Measurements from ENCODE around the gene HOXA3. TPM values are rescaled to one million over a fixed set of nuclear protein-coding genes. Genes with fewer than 3 reads are reported as not detected.

Gene HOXA3
- polyA plus RNA-seq, 3 donors, result not detected

DNA sequence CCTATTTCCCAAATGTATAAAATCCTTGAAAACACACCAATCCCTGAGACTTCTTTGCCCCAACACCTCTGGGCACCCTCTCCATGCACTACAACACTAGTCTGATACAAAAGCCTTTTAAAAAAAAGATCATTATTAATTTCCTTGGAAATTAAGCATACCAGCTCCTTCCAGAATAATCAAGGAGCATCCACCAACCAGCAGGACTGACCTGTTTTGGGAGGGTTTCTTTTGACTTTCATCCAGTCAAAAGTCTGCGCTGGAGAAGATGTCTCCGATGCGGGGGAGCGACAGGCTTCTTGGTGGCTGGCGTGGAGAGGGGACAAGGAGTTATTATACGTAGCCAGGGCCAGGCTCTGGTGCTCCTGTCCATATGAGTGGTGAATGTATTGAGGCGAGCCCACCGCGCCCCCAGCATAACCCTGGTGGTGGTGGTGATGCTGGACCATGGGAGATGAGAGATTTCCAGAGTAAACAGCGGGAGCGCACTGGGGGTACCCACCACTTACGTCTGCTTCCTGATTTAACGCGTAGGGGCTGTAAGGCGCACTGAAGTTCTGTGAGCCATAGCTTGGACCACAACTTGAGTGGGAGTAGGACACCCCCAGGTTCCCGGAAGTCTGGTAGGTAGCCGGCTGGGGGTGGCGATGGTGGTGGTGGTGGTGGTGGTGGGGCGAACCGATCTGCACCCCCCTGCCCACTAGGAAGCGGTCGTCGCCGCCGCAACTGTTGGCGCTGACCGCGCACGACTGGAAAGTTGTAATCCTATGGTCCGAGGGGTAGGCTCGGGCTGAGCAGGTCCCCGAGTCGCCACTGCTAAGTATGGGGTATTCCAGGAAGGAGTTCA is 57.1 kb downstream of the HOXA3 start:
- peaks cover 0 to 42% (median 15%) of the 10 kb centered on the region in 7 donors for H3K9me3 Mint-ChIP-seq
- Histone ChIP-seq H3K4me1 (ENCODE audit: control insufficient read depth in 1 of 2, insufficient read depth in 2 of 2, low read length in 2 of 2) (peaks cover 39 to 42% of the 10 kb centered on the region in 2 donors), H3K27ac (ENCODE audit: low read depth in 1 of 2, low read length in 2 of 2) (peak overlapping the region in 1 of 2 donors; percentile 28), H3K27me3 (ENCODE audit: control insufficient read depth in 2 of 2, insufficient read depth in 2 of 2, low read length in 2 of 2) (peaks cover 62 to 83% of the 10 kb centered on the region in 2 donors), H2AFZ (ENCODE audit: insufficient read depth, low read depth, low read length, poor library complexity, severe bottlenecking) (peak overlapping the region; percentile 70), H3K9me3 (replicated peaks in 1 of 2; ENCODE audit: control insufficient read depth in 1 of 2, insufficient read depth in 1 of 2, low read length in 2 of 2) (peaks cover 0 to 11% of the 10 kb centered on the region in 2 donors), H3K36me3 (replicated peaks in 1 of 2; ENCODE audit: control insufficient read depth in 1 of 2, insufficient read depth in 2 of 2, low read length in 2 of 2) (peaks cover 7 to 18% of the 10 kb centered on the region in 2 donors), H3K79me2 (ENCODE audit: insufficient read depth, low read length) (peaks cover 31% of the 10 kb centered on the region), H3K9ac (ENCODE audit: insufficient read depth, low read length, poor library complexity, severe bottlenecking) (no peak overlapping the region), H3K4me3 (replicated peaks in 1 of 3; ENCODE audit: low read depth in 2 of 3, low read length in 3 of 3) (peak overlapping the region; percentile 31 to 90 (median 40)), H4K20me1 (ENCODE audit: insufficient read depth, low read length) (peaks cover 33% of the 10 kb centered on the region), H3K4me2 (replicated peaks; ENCODE audit: extremely low read depth, low read length, poor library complexity, severe bottlenecking) (peak overlapping the region; percentile 92)
- peaks cover 74 to 88% (median 77%) of the 10 kb centered on the region in 3 donors for H3K27me3 Mint-ChIP-seq (ENCODE audit: low read depth in 3 of 3)
- H3K4me3 Mint-ChIP-seq, result peak overlapping the region; percentile 89 to 95
- H3K4me1 Mint-ChIP-seq, result peaks cover 49% of the 10 kb centered on the region
- WGBS (ENCODE audit: insufficient coverage), result 5% methylated on average over 29 of the region's 33 CpGs
- no peak for TF ChIP-seq CTCF (IDR thresholded peaks at IDR 0.05)
- intact Hi-C loops (cut with micrococcal nuclease), result loop anchor here (2.0 to 10.0 kb wide), 4 partner anchors 60 to 234 kb away; partner anchors contain the start of genes HOXA7 (in 1 of the 2) and SKAP2 (in 1 of the 2)
- peaks cover 36 to 49% of the 10 kb centered on the region in 2 donors for H3K36me3 Mint-ChIP-seq
- H3K27ac Mint-ChIP-seq, result peak overlapping the region; percentile 69 to 95 (median 82)
- no peak for DNase-seq

GRCh38 chr7:27094304-27095049 is 57.9 kb downstream of the HOXA3 start:
- Histone ChIP-seq H3K4me3 (replicated peaks in 1 of 3; ENCODE audit: low read depth in 2 of 3, low read length in 3 of 3) (peak overlapping the region in 1 of 3 experiments; percentile 90), H4K20me1 (ENCODE audit: insufficient read depth, low read length) (peaks cover 25% of the 10 kb centered on the region), H3K9me3 (replicated peaks in 1 of 2; ENCODE audit: control insufficient read depth in 1 of 2, insufficient read depth in 1 of 2, low read length in 2 of 2) (peaks cover 0 to 10% of the 10 kb centered on the region in 2 donors), H2AFZ (ENCODE audit: insufficient read depth, low read depth, low read length, poor library complexity, severe bottlenecking) (no peak overlapping the region), H3K36me3 (replicated peaks in 1 of 2; ENCODE audit: control insufficient read depth in 1 of 2, insufficient read depth in 2 of 2, low read length in 2 of 2) (peaks cover 5 to 10% of the 10 kb centered on the region in 2 donors), H3K27ac (ENCODE audit: low read depth in 1 of 2, low read length in 2 of 2) (no peak overlapping the region), H3K4me1 (ENCODE audit: control insufficient read depth in 1 of 2, insufficient read depth in 2 of 2, low read length in 2 of 2) (peaks cover 39 to 42% of the 10 kb centered on the region in 2 donors), H3K4me2 (replicated peaks; ENCODE audit: extremely low read depth, low read length, poor library complexity, severe bottlenecking) (peak overlapping the region; percentile 92), H3K27me3 (ENCODE audit: control insufficient read depth in 2 of 2, insufficient read depth in 2 of 2, low read length in 2 of 2) (peaks cover 70 to 83% of the 10 kb centered on the region in 2 donors), H3K9ac (ENCODE audit: insufficient read depth, low read length, poor library complexity, severe bottlenecking) (no peak overlapping the region), H3K79me2 (ENCODE audit: insufficient read depth, low read length) (peaks cover 31% of the 10 kb centered on the region)
- 35% methylated on average over 21 of the region's 29 CpGs for WGBS (ENCODE audit: insufficient coverage)
- H3K4me1 Mint-ChIP-seq, result peaks cover 48% of the 10 kb centered on the region
- peaks cover 0 to 43% (median 15%) of the 10 kb centered on the region in 7 donors for H3K9me3 Mint-ChIP-seq
- H3K4me3 Mint-ChIP-seq, result peak overlapping the region; percentile 89 to 95
- peak overlapping the region in 1 of 7 donors; percentile 45 for H3K27ac Mint-ChIP-seq
- DNase-seq, result no peak
- intact Hi-C loops (cut with micrococcal nuclease), result loop anchor here (2.0 to 10.0 kb wide), 4 partner anchors 60 to 234 kb away; partner anchors contain the start of genes HOXA7 (in 1 of the 2) and SKAP2 (in 1 of the 2)
- peaks cover 28 to 41% of the 10 kb centered on the region in 2 donors for H3K36me3 Mint-ChIP-seq
- TF ChIP-seq CTCF (IDR thresholded peaks at IDR 0.05), result no peak
- peaks cover 77 to 88% (median 79%) of the 10 kb centered on the region in 3 donors for H3K27me3 Mint-ChIP-seq (ENCODE audit: low read depth in 3 of 3)

Measured in CD14-positive monocyte (primary cell).